Measurements from ENCODE around the gene GVQW3.

GVQW3 gene

DNA sequence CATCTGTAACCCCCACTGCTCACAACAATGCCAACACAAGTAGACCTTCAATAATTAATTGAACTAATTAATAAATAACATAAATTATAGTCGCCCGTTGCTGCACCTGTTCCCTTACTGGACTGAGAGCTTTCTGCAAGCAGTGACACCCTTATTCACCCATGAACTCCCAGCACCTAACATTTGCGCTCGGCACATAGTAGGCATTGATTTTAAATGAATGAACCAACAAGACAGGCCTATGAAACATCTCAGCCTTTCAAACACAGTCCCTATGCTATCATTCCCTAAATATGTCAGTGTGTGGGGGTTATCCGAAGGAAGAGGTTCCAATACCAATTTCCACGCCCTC, 1.3 kb upstream of the GVQW3 start:
- peak overlapping the region; percentile 65 for H3K4me3 ChIP-seq (ENCODE audit: low read depth, low read length)
- POLR2A ChIA-PET, result no interaction called here
- no peak for TF ChIP-seq CTCF (IDR thresholded peaks at IDR 0.05; ENCODE audit: insufficient read depth, low read length, missing control alignments)
- DNase-seq (ENCODE audit: low read depth, low spot score), result no peak
- CTCF ChIA-PET, result no interaction called here

GRCh38 chr11:76380159-76380976, 755 bp upstream of the GVQW3 start:
- no peak for DNase-seq (ENCODE audit: low read depth, low spot score)
- POLR2A ChIA-PET, result no interaction called here
- H3K4me3 ChIP-seq (ENCODE audit: low read depth, low read length), result peak overlapping the region; percentile 65
- no peak for TF ChIP-seq CTCF (IDR thresholded peaks at IDR 0.05; ENCODE audit: insufficient read depth, low read length, missing control alignments)
- CTCF ChIA-PET, result interaction anchor here (1.5 kb wide), 1 partner anchor 9 kb away, joined by 4 read pairs; no protein-coding TSS in a partner anchor

GRCh38 chr11:76382209-76382608, 1.1 kb downstream of the GVQW3 start:
- DNase-seq (ENCODE audit: low read depth, low spot score), result no peak
- peak overlapping the region; percentile 93; the same call in 1 of the 2 replicates for H3K4me3 ChIP-seq (ENCODE audit: low read depth, low read length)
- no peak for TF ChIP-seq CTCF (IDR thresholded peaks at IDR 0.05; ENCODE audit: insufficient read depth, low read length, missing control alignments)
- ChIA-PET CTCF (interaction anchor here (1.5 kb wide), 1 partner anchor 7 kb away, joined by 4 read pairs; no protein-coding TSS in a partner anchor), POLR2A (no interaction called here)

DNA sequence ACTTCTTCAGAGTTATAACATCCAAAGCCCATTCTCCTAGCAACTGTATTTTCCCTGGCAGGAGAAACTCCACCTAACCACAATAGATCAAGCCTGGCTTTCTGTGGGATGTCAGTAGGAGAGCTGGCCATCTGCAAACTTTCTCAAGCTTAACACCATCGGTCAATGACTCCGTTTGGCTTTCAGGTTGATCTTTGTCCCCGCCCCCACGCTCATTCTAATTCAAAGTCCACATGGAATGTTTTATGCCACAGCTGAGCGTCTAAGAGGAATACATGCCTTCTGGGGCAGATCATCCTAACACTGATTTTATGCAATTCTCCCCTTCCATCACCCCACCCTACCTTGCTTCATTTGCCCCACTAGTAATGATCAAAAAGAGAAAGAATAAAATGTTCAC, 4.8 kb downstream of the GVQW3 start:
- no peak overlapping the region for H3K4me3 ChIP-seq (ENCODE audit: low read depth, low read length)
- ChIA-PET POLR2A (no interaction called here), CTCF (no interaction called here)
- no peak for TF ChIP-seq CTCF (IDR thresholded peaks at IDR 0.05; ENCODE audit: insufficient read depth, low read length, missing control alignments)
- no peak for DNase-seq (ENCODE audit: low read depth, low spot score)

GRCh38 chr11:76388408-76388807, 7.3 kb downstream of the GVQW3 start:
- DNase-seq (ENCODE audit: low read depth, low spot score), result no peak
- ChIA-PET POLR2A (no interaction called here), CTCF (no interaction called here)
- TF ChIP-seq CTCF (IDR thresholded peaks at IDR 0.05; ENCODE audit: insufficient read depth, low read length, missing control alignments), result no peak
- H3K4me3 ChIP-seq (ENCODE audit: low read depth, low read length), result no peak overlapping the region

DNA sequence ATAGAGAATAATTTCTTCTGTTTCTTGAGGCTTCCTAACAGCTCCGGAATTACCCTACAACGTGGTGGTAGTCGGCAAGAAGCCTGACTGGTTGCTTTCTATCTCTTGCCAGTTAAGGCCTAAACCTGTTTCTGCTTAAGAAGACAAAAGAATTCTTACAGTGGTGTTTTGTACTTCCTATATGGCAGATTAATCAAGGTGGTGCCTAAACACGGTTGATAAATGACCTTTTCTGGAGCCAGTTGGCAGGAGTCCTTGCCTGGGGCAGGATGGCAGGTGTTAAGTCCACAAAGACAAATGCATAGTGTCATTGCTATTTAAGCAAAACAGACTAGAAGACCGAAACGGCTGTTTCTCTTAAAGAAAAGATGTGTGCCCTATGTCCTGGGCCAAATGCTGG, 9.9 kb downstream of the GVQW3 start:
- POLR2A ChIA-PET, result no interaction called here

More for the DNA sequence above, 9.9 kb downstream of the GVQW3 start:
- DNase-seq (ENCODE audit: low read depth, low spot score), result no peak
- TF ChIP-seq CTCF (IDR thresholded peaks at IDR 0.05; ENCODE audit: insufficient read depth, low read length, missing control alignments), result no peak
- CTCF ChIA-PET, result no interaction called here
- no peak overlapping the region for H3K4me3 ChIP-seq (ENCODE audit: low read depth, low read length)
